ENCODE results near the gene RFLNA.

Gene RFLNA

DNA sequence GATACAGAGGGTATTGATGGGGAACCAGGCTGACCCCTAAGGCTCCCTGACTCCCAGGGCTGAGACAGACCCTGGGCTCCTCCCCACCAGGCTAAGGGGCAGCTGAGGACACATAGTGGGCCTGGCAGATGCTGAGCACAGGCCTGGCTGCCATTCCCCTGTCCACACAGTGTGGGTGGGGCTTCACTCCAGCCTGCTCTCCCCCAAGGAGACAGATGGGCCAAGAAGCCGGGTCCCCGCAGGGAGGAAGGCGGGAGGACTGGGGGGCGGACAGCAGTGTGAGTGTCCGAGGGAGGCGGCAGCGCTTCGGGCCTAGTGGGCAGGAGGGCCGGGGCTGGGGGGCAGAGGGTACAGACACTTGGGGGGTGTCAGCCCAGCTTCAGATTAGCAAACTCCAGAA, 32.0 kb downstream of the RFLNA start:
- no peaks in the 10 kb centered on the region for H3K4me1 Mint-ChIP-seq (ENCODE audit: low read depth)
- H3K36me3 Mint-ChIP-seq (ENCODE audit: low read depth), result peaks cover 26% of the 10 kb centered on the region
- H3K27me3 Mint-ChIP-seq (ENCODE audit: low read depth), result no peaks in the 10 kb centered on the region
- H3K4me3 Mint-ChIP-seq, result no peak overlapping the region
- no peak overlapping the region for H3K27ac Mint-ChIP-seq
- H3K9me3 Mint-ChIP-seq, result peaks cover 17% of the 10 kb centered on the region

GRCh38 chr12:124327362-124328043, 32.6 kb downstream of the RFLNA start:
- Mint-ChIP-seq H3K4me1 (ENCODE audit: low read depth) (no peaks in the 10 kb centered on the region), H3K27me3 (ENCODE audit: low read depth) (no peaks in the 10 kb centered on the region), H3K4me3 (no peak overlapping the region), H3K36me3 (ENCODE audit: low read depth) (peaks cover 27% of the 10 kb centered on the region), H3K9me3 (peaks cover 17% of the 10 kb centered on the region), H3K27ac (no peak overlapping the region)

- peaks cover 27% of the 10 kb centered on the region for H3K36me3 Mint-ChIP-seq (ENCODE audit: low read depth)
- no peak overlapping the region for H3K27ac Mint-ChIP-seq
- peaks cover 17% of the 10 kb centered on the region for H3K9me3 Mint-ChIP-seq
- no peaks in the 10 kb centered on the region for H3K27me3 Mint-ChIP-seq (ENCODE audit: low read depth)
- H3K4me1 Mint-ChIP-seq (ENCODE audit: low read depth), result no peaks in the 10 kb centered on the region
- H3K4me3 Mint-ChIP-seq, result no peak overlapping the region
Measured at GRCh38 chr12:124328116-124328515, 33.2 kb downstream of the RFLNA start.

GRCh38 chr12:124328636-124329035, 33.7 kb downstream of the RFLNA start:
- no peaks in the 10 kb centered on the region for H3K27me3 Mint-ChIP-seq (ENCODE audit: low read depth)
- H3K9me3 Mint-ChIP-seq, result peaks cover 16% of the 10 kb centered on the region
- H3K4me1 Mint-ChIP-seq (ENCODE audit: low read depth), result no peaks in the 10 kb centered on the region
- no peak overlapping the region for H3K27ac Mint-ChIP-seq
- H3K36me3 Mint-ChIP-seq (ENCODE audit: low read depth), result peaks cover 24% of the 10 kb centered on the region
- H3K4me3 Mint-ChIP-seq, result no peak overlapping the region

DNA sequence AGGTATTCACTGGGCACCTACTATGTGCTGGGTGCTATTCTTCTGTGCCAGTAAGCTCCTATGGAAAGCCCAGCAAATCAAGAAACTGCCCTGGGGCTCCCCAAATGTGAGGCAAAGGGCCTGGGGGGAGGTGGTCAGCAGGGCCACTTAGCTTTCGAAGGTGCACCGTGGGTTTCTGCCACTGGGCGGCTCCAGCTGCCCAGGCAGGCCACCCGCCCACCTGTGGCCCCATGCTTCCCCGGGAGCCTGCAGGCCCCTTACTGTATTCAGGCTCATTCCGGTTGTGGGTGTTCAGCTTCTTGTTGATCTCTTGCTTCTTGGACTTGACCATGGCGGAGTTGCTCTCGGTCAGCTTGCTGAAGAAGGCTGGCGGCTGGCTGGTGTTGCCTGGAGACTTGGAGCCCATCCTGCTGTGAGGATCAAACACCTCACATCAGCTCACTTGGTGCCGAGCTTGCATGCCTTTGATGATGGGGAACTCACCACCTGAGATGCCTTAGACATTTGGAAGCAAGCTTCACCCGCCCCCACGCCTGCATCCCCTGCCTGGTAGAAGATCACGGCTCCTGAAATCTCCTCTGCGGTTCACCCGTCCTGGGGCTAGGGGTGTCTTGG, 37.3 kb downstream of the RFLNA start:
- Mint-ChIP-seq H3K4me1 (ENCODE audit: low read depth) (no peaks in the 10 kb centered on the region), H3K4me3 (no peak overlapping the region), H3K27me3 (ENCODE audit: low read depth) (no peaks in the 10 kb centered on the region), H3K27ac (no peak overlapping the region), H3K36me3 (ENCODE audit: low read depth) (peaks cover 13% of the 10 kb centered on the region), H3K9me3 (no peaks in the 10 kb centered on the region)

- no peaks in the 10 kb centered on the region for H3K27me3 Mint-ChIP-seq (ENCODE audit: low read depth)
- H3K4me1 Mint-ChIP-seq (ENCODE audit: low read depth), result no peaks in the 10 kb centered on the region
- no peaks in the 10 kb centered on the region for H3K9me3 Mint-ChIP-seq
- H3K27ac Mint-ChIP-seq, result no peak overlapping the region
- no peak overlapping the region for H3K4me3 Mint-ChIP-seq
- H3K36me3 Mint-ChIP-seq (ENCODE audit: low read depth), result peaks cover 16% of the 10 kb centered on the region
Measured at GRCh38 chr12:124332900-124333299, 38.0 kb downstream of the RFLNA start.

DNA sequence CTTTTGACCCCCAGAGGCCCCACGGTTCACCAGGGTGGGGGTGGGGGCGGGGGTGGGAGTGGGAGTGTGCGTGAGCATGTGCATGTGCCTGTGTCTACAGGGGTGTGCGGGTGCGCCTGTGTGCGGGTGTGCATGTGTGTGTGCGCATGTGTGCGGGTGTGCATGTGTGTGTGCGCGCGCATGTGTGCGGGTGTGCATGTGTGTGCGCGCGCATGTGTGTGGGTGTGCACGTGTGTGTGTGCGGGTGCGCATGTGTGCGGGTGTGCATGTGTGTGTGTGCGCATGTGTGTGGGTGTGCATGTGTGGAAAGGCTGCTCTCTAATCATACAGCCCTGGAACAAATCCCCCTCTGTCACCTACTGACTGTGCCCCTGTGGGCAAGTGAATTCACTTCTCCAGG, 38.8 kb downstream of the RFLNA start:
- H3K36me3 Mint-ChIP-seq (ENCODE audit: low read depth), result peaks cover 14% of the 10 kb centered on the region

GRCh38 chr12:124334266-124334665, 39.4 kb downstream of the RFLNA start:
- H3K4me1 Mint-ChIP-seq (ENCODE audit: low read depth), result no peaks in the 10 kb centered on the region
- peaks cover 14% of the 10 kb centered on the region for H3K36me3 Mint-ChIP-seq (ENCODE audit: low read depth)
- H3K9me3 Mint-ChIP-seq, result no peaks in the 10 kb centered on the region
- H3K4me3 Mint-ChIP-seq, result no peak overlapping the region
- no peak overlapping the region for H3K27ac Mint-ChIP-seq
- H3K27me3 Mint-ChIP-seq (ENCODE audit: low read depth), result no peaks in the 10 kb centered on the region

More for the DNA sequence above, 38.8 kb downstream of the RFLNA start:
- Mint-ChIP-seq H3K9me3 (no peaks in the 10 kb centered on the region), H3K27me3 (ENCODE audit: low read depth) (no peaks in the 10 kb centered on the region), H3K4me3 (no peak overlapping the region), H3K27ac (no peak overlapping the region), H3K4me1 (ENCODE audit: low read depth) (no peaks in the 10 kb centered on the region)

DNA sequence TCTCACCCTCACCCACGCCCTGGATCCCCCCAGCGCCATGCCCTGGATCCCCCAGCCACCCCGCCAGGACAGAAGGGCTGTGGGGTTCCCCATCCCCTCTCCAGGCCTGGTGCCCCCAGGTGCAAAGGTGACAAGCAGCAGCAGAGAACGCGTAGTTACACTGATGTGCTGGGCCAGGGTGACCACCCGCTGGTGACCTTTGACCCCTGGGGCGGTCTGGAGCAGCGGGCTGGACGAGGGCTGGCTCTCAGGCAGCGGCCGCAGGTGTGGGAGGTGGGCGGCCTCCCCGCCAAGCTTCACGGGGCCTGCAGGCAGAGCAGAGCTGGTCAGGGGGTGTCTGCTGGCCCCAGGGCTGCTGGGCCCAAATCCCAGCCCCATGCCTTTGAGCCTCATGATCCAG, 40.1 kb downstream of the RFLNA start:
- no peak overlapping the region for H3K27ac Mint-ChIP-seq
- no peak overlapping the region for H3K4me3 Mint-ChIP-seq
- H3K9me3 Mint-ChIP-seq, result no peaks in the 10 kb centered on the region
- H3K36me3 Mint-ChIP-seq (ENCODE audit: low read depth), result peaks cover 14% of the 10 kb centered on the region
- no peaks in the 10 kb centered on the region for H3K27me3 Mint-ChIP-seq (ENCODE audit: low read depth)
- H3K4me1 Mint-ChIP-seq (ENCODE audit: low read depth), result no peaks in the 10 kb centered on the region

GRCh38 chr12:124335426-124336183, 40.7 kb downstream of the RFLNA start:
- Mint-ChIP-seq H3K36me3 (ENCODE audit: low read depth) (peaks cover 10% of the 10 kb centered on the region), H3K4me1 (ENCODE audit: low read depth) (no peaks in the 10 kb centered on the region), H3K9me3 (no peaks in the 10 kb centered on the region), H3K27me3 (ENCODE audit: low read depth) (no peaks in the 10 kb centered on the region), H3K27ac (no peak overlapping the region), H3K4me3 (no peak overlapping the region)

DNA sequence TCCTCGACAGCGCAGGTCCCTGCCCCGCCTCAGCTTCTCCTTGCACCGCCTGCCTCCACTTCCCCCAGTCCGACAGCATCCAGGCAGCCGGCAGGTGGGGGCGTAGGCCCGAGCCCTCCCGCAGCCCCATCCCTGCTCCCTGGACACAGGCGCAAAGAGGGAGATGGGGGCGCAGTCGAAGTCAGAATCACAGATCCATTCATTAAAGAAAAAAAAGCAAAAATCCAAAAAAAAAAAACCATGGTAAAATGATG, 41.2 kb downstream of the RFLNA start:
- Mint-ChIP-seq H3K4me3 (no peak overlapping the region), H3K27me3 (ENCODE audit: low read depth) (no peaks in the 10 kb centered on the region), H3K4me1 (ENCODE audit: low read depth) (no peaks in the 10 kb centered on the region), H3K36me3 (ENCODE audit: low read depth) (peaks cover 10% of the 10 kb centered on the region), H3K9me3 (no peaks in the 10 kb centered on the region), H3K27ac (no peak overlapping the region)

GRCh38 chr12:124336742-124337520, 42.0 kb downstream of the RFLNA start:
- Mint-ChIP-seq H3K4me3 (no peak overlapping the region), H3K9me3 (no peaks in the 10 kb centered on the region), H3K27ac (no peak overlapping the region), H3K4me1 (ENCODE audit: low read depth) (no peaks in the 10 kb centered on the region), H3K27me3 (ENCODE audit: low read depth) (no peaks in the 10 kb centered on the region), H3K36me3 (ENCODE audit: low read depth) (peaks cover 10% of the 10 kb centered on the region)

DNA sequence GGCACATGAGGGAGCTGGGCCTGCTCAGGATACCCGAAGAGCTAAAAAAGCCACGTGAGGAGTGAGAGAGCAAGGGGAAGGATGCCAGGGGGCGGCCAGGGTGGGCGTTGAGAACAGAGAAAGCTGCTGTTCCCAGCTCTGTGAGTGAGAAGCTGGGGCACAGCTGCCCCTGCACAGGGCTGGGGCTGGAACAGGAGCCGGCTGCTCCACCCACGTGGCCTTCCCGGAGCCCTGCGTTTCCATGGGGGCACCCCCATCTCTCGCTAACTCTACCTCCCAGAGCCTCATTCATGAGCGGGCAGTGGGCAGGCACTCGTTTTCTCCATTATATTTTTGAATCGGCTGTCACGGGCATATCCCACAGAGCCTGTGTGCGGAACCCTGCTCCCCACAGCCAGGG, 42.7 kb downstream of the RFLNA start:
- Mint-ChIP-seq H3K27ac (no peak overlapping the region), H3K4me3 (no peak overlapping the region), H3K36me3 (ENCODE audit: low read depth) (peaks cover 10% of the 10 kb centered on the region), H3K4me1 (ENCODE audit: low read depth) (no peaks in the 10 kb centered on the region), H3K9me3 (no peaks in the 10 kb centered on the region), H3K27me3 (ENCODE audit: low read depth) (no peaks in the 10 kb centered on the region)

GRCh38 chr12:124338448-124338847, 43.6 kb downstream of the RFLNA start:
- Mint-ChIP-seq H3K27me3 (ENCODE audit: low read depth) (no peaks in the 10 kb centered on the region), H3K4me1 (ENCODE audit: low read depth) (no peaks in the 10 kb centered on the region), H3K27ac (no peak overlapping the region), H3K9me3 (no peaks in the 10 kb centered on the region), H3K36me3 (ENCODE audit: low read depth) (peaks cover 16% of the 10 kb centered on the region), H3K4me3 (no peak overlapping the region)
